H9 (cell line): Measurements from ENCODE around the gene OPA3. TPM values are rescaled to one million over a fixed set of nuclear protein-coding genes. Genes with fewer than 3 reads are reported as not detected.

Experiments used
- DNase-seq: peaks from one replicate; pipeline ENCODE4 v3.0.0-alpha.2; 2017
- H2AFZ ChIP-seq: one replicate; pipeline ENCODE4 v1.6.1; 2013; ENCODE audit warnings: mild to moderate bottlenecking, low read length, control low read depth, moderate library complexity
- H2AK5ac ChIP-seq: 2 replicates; pipeline ENCODE4 v1.6.1; 2013; ENCODE audit warnings: low read length, control low read depth, mixed read lengths; ENCODE audit not compliant: insufficient read length
- H2BK120ac ChIP-seq: one replicate; pipeline ENCODE4 v1.6.1; 2013; ENCODE audit warnings: low read depth, mild to moderate bottlenecking, low read length, control low read depth, inconsistent platforms; ENCODE audit not compliant: poor library complexity, severe bottlenecking
- H2BK12ac ChIP-seq: 2 replicates; pipeline ENCODE4 v1.6.1; 2013; ENCODE audit warnings: low read length, control low read depth, mixed read lengths, low read depth; ENCODE audit not compliant: insufficient read length
- H2BK15ac ChIP-seq: 2 replicates; pipeline ENCODE4 v1.6.1; 2013; ENCODE audit warnings: low read depth, low read length, control low read depth
- H2BK20ac ChIP-seq: one replicate; pipeline ENCODE4 v1.6.1; 2013; ENCODE audit warnings: low read depth, mild to moderate bottlenecking, low read length, control low read depth, inconsistent platforms; ENCODE audit not compliant: poor library complexity, severe bottlenecking
- H2BK5ac ChIP-seq: 2 replicates; pipeline ENCODE4 v1.6.1; 2013; ENCODE audit warnings: low read length, control low read depth, mixed read lengths; ENCODE audit not compliant: insufficient read length
- H3K14ac ChIP-seq: 2 replicates; pipeline ENCODE4 v1.6.1; 2013; ENCODE audit warnings: low read length, control low read depth; ENCODE audit not compliant: insufficient read depth
- H3K18ac ChIP-seq: 2 replicates; pipeline ENCODE4 v1.6.1; 2013; ENCODE audit warnings: low read depth, mild to moderate bottlenecking, mixed read lengths, low read length, control low read depth; ENCODE audit not compliant: insufficient read length
- H3K23ac ChIP-seq: 2 replicates; pipeline ENCODE4 v1.6.1; 2013; ENCODE audit warnings: low read length, control low read depth, mixed read lengths, low read depth; ENCODE audit not compliant: insufficient read length
- H3K23me2 ChIP-seq: 2 replicates; pipeline ENCODE4 v1.6.1; 2013; ENCODE audit warnings: low read depth, mild to moderate bottlenecking, mixed read lengths, low read length, control low read depth; ENCODE audit not compliant: insufficient read length, poor library complexity, severe bottlenecking
- H3K27ac ChIP-seq: 2 replicates; pipeline ENCODE4 v1.5.1; 2013; ENCODE audit warnings: low read length, control low read depth, mixed read lengths, low read depth; ENCODE audit not compliant: insufficient read length
- H3K27me3 ChIP-seq: 2 replicates; pipeline ENCODE4 v1.6.1; 2013; ENCODE audit warnings: low read length, control low read depth, inconsistent platforms; ENCODE audit not compliant: insufficient read depth
- H3K4ac ChIP-seq: 2 replicates; pipeline ENCODE4 v1.6.1; 2013; ENCODE audit warnings: low read depth, mild to moderate bottlenecking, control low read depth, inconsistent platforms, low read length, moderate library complexity
- H3K4me1 ChIP-seq: 2 replicates; pipeline ENCODE4 v1.6.1; 2013; ENCODE audit warnings: low read length, control low read depth, inconsistent platforms; ENCODE audit not compliant: insufficient read depth
- H3K4me2 ChIP-seq: 2 replicates; pipeline ENCODE4 v1.6.1; 2013; ENCODE audit warnings: low read length, control low read depth, mixed read lengths; ENCODE audit not compliant: insufficient read length, insufficient read depth
- H3K56ac ChIP-seq: 2 replicates; pipeline ENCODE4 v1.6.1; 2013; ENCODE audit warnings: low read depth, mild to moderate bottlenecking, mixed read lengths, low read length, control low read depth; ENCODE audit not compliant: insufficient read length
- H3K79me1 ChIP-seq: 2 replicates; pipeline ENCODE4 v1.6.1; 2013; ENCODE audit warnings: low read depth, mild to moderate bottlenecking, moderate library complexity, low read length, control low read depth, inconsistent platforms; ENCODE audit not compliant: insufficient read depth, poor library complexity, severe bottlenecking
- H3K79me2 ChIP-seq: 2 replicates; pipeline ENCODE4 v1.6.1; 2013; ENCODE audit warnings: low read length, control low read depth, inconsistent platforms; ENCODE audit not compliant: insufficient read depth
- H3K9ac ChIP-seq: 2 replicates; pipeline ENCODE4 v1.6.1; 2013; ENCODE audit warnings: low read length, control low read depth, mixed read lengths; ENCODE audit not compliant: insufficient read length; ENCODE audit errors: extremely low read depth
- H3K9me3 ChIP-seq: one replicate; pipeline ENCODE4 v1.6.1; 2013; ENCODE audit warnings: low read depth, low read length, inconsistent platforms; ENCODE audit not compliant: control insufficient read depth
- H3T11ph ChIP-seq: one replicate; pipeline ENCODE4 v1.6.1; 2013; ENCODE audit warnings: mild to moderate bottlenecking, low read length, control low read depth, inconsistent platforms
- H4K20me1 ChIP-seq: one replicate; pipeline ENCODE4 v1.6.1; 2013; ENCODE audit not compliant: control insufficient read depth, insufficient read length, insufficient read depth
- H4K5ac ChIP-seq: 2 replicates; pipeline ENCODE4 v1.6.1; 2013; ENCODE audit warnings: low read depth, mild to moderate bottlenecking, mixed read lengths, low read length, control low read depth; ENCODE audit not compliant: insufficient read length
- H4K8ac ChIP-seq: replicated peaks from 2 replicates; pipeline ENCODE4 v1.6.1; 2013; ENCODE audit warnings: low read length, control low read depth, mixed read lengths, low read depth; ENCODE audit not compliant: insufficient read length
- H4K91ac ChIP-seq: 2 replicates; pipeline ENCODE4 v1.6.1; 2013; ENCODE audit warnings: low read depth, mild to moderate bottlenecking, moderate library complexity, mixed read lengths, low read length, control low read depth; ENCODE audit not compliant: insufficient read length
- H3K27ac Mint-ChIP-seq, 3 experiments: 2 replicates in 2 of 3; 3 replicates in 1 of 3; pipeline ENCODE4 v1.8.0; 2020 to 2021; ENCODE audit warnings: mixed read lengths in 3 of 3, mild to moderate bottlenecking in 1 of 3, moderate library complexity in 1 of 3
- H3K27me3 Mint-ChIP-seq: 2 replicates; pipeline ENCODE4 v1.8.0; 2021; ENCODE audit warnings: low read depth, mild to moderate bottlenecking, moderate library complexity, mixed read lengths
- H3K36me3 Mint-ChIP-seq, 3 experiments: 2 replicates in 2 of 3; 3 replicates in 1 of 3; pipeline ENCODE4 v1.8.0; 2020 to 2021; ENCODE audit warnings: low read depth in 3 of 3, mixed read lengths in 3 of 3; ENCODE audit not compliant: insufficient read depth in 1 of 3
- H3K4me1 Mint-ChIP-seq, 2 experiments: 2 replicates each; pipeline ENCODE4 v1.8.0; 2020; ENCODE audit warnings: mixed read lengths in 2 of 2
- H3K4me3 Mint-ChIP-seq, 2 experiments: 2 replicates in 1 of 2; 3 replicates in 1 of 2; pipeline ENCODE4 v1.8.0; 2020 to 2021; ENCODE audit warnings: mild to moderate bottlenecking in 2 of 2, mixed read lengths in 2 of 2, moderate library complexity in 1 of 2
- H3K9me3 Mint-ChIP-seq, 2 experiments: 2 replicates in 1 of 2; 3 replicates in 1 of 2; pipeline ENCODE4 v1.8.0; 2020; ENCODE audit warnings: mild to moderate bottlenecking in 2 of 2, mixed read lengths in 2 of 2, moderate library complexity in 1 of 2
- WGBS: extraction: QIAGEN DNeasy Blood & Tissue Kit; methylation state at CpG from one replicate; pipeline ENCODE4 v1.1.7; 2013; ENCODE audit warnings: missing lambda C conversion rate, low lambda C conversion rate, mixed read lengths; ENCODE audit not compliant: insufficient read length; ENCODE audit errors: extremely low coverage; 5-methylcytosine and 5-hydroxymethylcytosine counted together
- total RNA-seq: library from RNA; stranded (reverse); gene quantifications from 2 replicates; pipeline ENCODE4 v1.2.1, GENCODE V29; 2021
- TF ChIP-seq, protein P1 (sequence below): fragments of 200-600 bp; sonication (generic); conservative IDR thresholded peaks from 3 replicates; pipeline ENCODE4 v1.8.0; 2021; ENCODE audit warnings: antibody characterized with exemption, mild to moderate bottlenecking

OPA3 gene
- total RNA-seq, 1 experiment from 2014 or later, result 13.0 TPM

DNA sequence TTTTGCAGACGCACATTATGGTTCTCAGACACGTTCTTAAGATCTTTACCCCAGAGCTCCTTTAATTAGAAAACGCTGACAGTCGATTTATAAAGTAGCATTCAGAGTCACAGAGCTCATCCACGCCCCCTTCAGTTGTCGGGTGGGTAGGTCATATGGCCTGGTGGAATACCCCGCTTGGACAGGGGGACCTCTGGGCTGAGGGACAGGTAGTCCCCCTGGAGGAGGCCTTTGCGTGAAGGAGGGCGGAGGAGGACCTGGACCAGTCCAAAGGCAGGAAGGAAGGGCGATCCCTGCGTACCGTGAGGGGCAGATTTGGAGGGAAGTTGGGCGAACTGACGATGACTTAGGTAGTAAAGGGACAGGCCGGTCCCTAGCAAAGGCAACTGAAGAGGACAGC, 56.9 kb downstream of the OPA3 start:
- peaks cover 3% of the 10 kb centered on the region; the same call in 1 of the 2 replicates for H3K27me3 ChIP-seq
- Mint-ChIP-seq H3K27ac (peak overlapping the region; percentile 7 to 82 (median 66); a peak in 4 of 7 replicates), H3K4me1 (peaks cover 19 to 25% of the 10 kb centered on the region in 2 experiments), H3K9me3 (peaks cover 12% of the 10 kb centered on the region in 2 experiments), H3K27me3 (peaks cover 19% of the 10 kb centered on the region), H3K4me3 (peak overlapping the region; percentile 64 to 83), H3K36me3 (peaks cover 30 to 55% (median 35%) of the 10 kb centered on the region in 3 experiments)
- H3K14ac ChIP-seq, result no peak overlapping the region
- H2BK120ac ChIP-seq, result no peak overlapping the region
- no peaks in the 10 kb centered on the region for H3K9me3 ChIP-seq
- H3K18ac ChIP-seq, result peak overlapping the region; percentile 52
- peak overlapping the region; percentile 18 for H3K9ac ChIP-seq
- no peak overlapping the region for H3K27ac ChIP-seq
- H3K23ac ChIP-seq, result no peak overlapping the region
- no peak overlapping the region for H3T11ph ChIP-seq
- TF ChIP-seq, protein P1, sequence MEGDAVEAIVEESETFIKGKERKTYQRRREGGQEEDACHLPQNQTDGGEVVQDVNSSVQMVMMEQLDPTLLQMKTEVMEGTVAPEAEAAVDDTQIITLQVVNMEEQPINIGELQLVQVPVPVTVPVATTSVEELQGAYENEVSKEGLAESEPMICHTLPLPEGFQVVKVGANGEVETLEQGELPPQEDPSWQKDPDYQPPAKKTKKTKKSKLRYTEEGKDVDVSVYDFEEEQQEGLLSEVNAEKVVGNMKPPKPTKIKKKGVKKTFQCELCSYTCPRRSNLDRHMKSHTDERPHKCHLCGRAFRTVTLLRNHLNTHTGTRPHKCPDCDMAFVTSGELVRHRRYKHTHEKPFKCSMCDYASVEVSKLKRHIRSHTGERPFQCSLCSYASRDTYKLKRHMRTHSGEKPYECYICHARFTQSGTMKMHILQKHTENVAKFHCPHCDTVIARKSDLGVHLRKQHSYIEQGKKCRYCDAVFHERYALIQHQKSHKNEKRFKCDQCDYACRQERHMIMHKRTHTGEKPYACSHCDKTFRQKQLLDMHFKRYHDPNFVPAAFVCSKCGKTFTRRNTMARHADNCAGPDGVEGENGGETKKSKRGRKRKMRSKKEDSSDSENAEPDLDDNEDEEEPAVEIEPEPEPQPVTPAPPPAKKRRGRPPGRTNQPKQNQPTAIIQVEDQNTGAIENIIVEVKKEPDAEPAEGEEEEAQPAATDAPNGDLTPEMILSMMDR, result peak; percentile 38
- H2BK12ac ChIP-seq, result no peak overlapping the region
- H2BK15ac ChIP-seq, result no peak overlapping the region
- H4K8ac ChIP-seq, result no peak overlapping the region
- no peaks in the 10 kb centered on the region for H3K4me1 ChIP-seq
- H3K56ac ChIP-seq, result no peak overlapping the region
- no peak overlapping the region for H2BK20ac ChIP-seq
- no peaks in the 10 kb centered on the region for H3K79me2 ChIP-seq
- no CpG with 5 or more reads among the region's 15 CpGs for whole genome bisulfite sequencing
- DNase-seq, result peak; percentile 67
- peaks cover 15% of the 10 kb centered on the region for H3K23me2 ChIP-seq
- H2AK5ac ChIP-seq, result no peak overlapping the region
- no peak overlapping the region for H2BK5ac ChIP-seq
- no peak overlapping the region for H4K5ac ChIP-seq
- H4K91ac ChIP-seq, result no peak overlapping the region
- no peak overlapping the region for H2AFZ ChIP-seq
- H3K4me2 ChIP-seq, result peak overlapping the region; percentile 84
- H3K4ac ChIP-seq, result no peak overlapping the region
- no peaks in the 10 kb centered on the region for H4K20me1 ChIP-seq
- no peaks in the 10 kb centered on the region for H3K79me1 ChIP-seq
